ENCODE data around the gene AOPEP.
A peak's percentile ranks its signal among the peaks of the same experiment; 100 is the strongest.
"Not testable (repeated sequence)": the region's sequence is repeated elsewhere in the genome, so short reads cannot be mapped to it uniquely, and the experiment has no call there.

The AOPEP gene

GRCh38 chr9:94952565-94953373 is 226.3 kb downstream of the AOPEP start:
- FAIRE-seq, result no peak
- no peak for DNase-seq (ENCODE audit: insufficient read length, low spot score)
- TF ChIP-seq POLR2A (IDR thresholded peaks at IDR 0.05; ENCODE audit: low read depth, low read length), result no peak

- TF ChIP-seq POLR2A (IDR thresholded peaks at IDR 0.05; ENCODE audit: low read depth, low read length), result no peak
- no peak for FAIRE-seq
Observed at GRCh38 chr9:94956731-94957130, 230.2 kb downstream of the AOPEP start.

GRCh38 chr9:94960964-94961363 is 234.5 kb downstream of the AOPEP start:
- FAIRE-seq, result no peak
- TF ChIP-seq POLR2A (IDR thresholded peaks at IDR 0.05; ENCODE audit: low read depth, low read length), result no peak
- DNase-seq (ENCODE audit: insufficient read length, low spot score), result no peak

More at GRCh38 chr9:94956731-94957130, 230.2 kb downstream of the AOPEP start:
- no peak for DNase-seq (ENCODE audit: insufficient read length, low spot score)

GRCh38 chr9:94961870-94962269 is 235.4 kb downstream of the AOPEP start:
- FAIRE-seq (peak; percentile 86), DNase-seq (ENCODE audit: insufficient read length, low spot score) (no peak)
- no peak for TF ChIP-seq POLR2A (IDR thresholded peaks at IDR 0.05; ENCODE audit: low read depth, low read length)

GRCh38 chr9:94965631-94966030 is 239.1 kb downstream of the AOPEP start:
- not testable (repeated sequence) for FAIRE-seq; DNase-seq (ENCODE audit: insufficient read length, low spot score)

GRCh38 chr9:94966046-94966445 is 239.5 kb downstream of the AOPEP start:
- FAIRE-seq; DNase-seq (ENCODE audit: insufficient read length, low spot score): not testable (repeated sequence)

GRCh38 chr9:94967482-94967881 is 241.0 kb downstream of the AOPEP start:
- DNase-seq (ENCODE audit: insufficient read length, low spot score) (no peak), FAIRE-seq (no peak)
- no peak for TF ChIP-seq POLR2A (IDR thresholded peaks at IDR 0.05; ENCODE audit: low read depth, low read length)

GRCh38 chr9:94971378-94972131 is 245.1 kb downstream of the AOPEP start:
- no peak for FAIRE-seq
- no peak for DNase-seq (ENCODE audit: insufficient read length, low spot score)

GRCh38 chr9:94973451-94973941 is 247.0 kb downstream of the AOPEP start:
- no peak for TF ChIP-seq POLR2A (IDR thresholded peaks at IDR 0.05; ENCODE audit: low read depth, low read length)
- DNase-seq (ENCODE audit: insufficient read length, low spot score) (no peak), FAIRE-seq (no peak)

More at GRCh38 chr9:94971378-94972131, 245.1 kb downstream of the AOPEP start:
- no peak for TF ChIP-seq POLR2A (IDR thresholded peaks at IDR 0.05; ENCODE audit: low read depth, low read length)

GRCh38 chr9:94974154-94974879 is 247.8 kb downstream of the AOPEP start:
- FAIRE-seq, result no peak
- DNase-seq (ENCODE audit: insufficient read length, low spot score), result no peak
- no peak for TF ChIP-seq POLR2A (IDR thresholded peaks at IDR 0.05; ENCODE audit: low read depth, low read length)

- no peak for TF ChIP-seq POLR2A (IDR thresholded peaks at IDR 0.05; ENCODE audit: low read depth, low read length)
- FAIRE-seq, result no peak
Observed at GRCh38 chr9:94975480-94975879, 249.0 kb downstream of the AOPEP start.

GRCh38 chr9:94976077-94976476 is 249.6 kb downstream of the AOPEP start:
- no peak for TF ChIP-seq POLR2A (IDR thresholded peaks at IDR 0.05; ENCODE audit: low read depth, low read length)
- DNase-seq (ENCODE audit: insufficient read length, low spot score), result no peak
- FAIRE-seq, result no peak

More at GRCh38 chr9:94975480-94975879, 249.0 kb downstream of the AOPEP start:
- DNase-seq (ENCODE audit: insufficient read length, low spot score), result no peak

GRCh38 chr9:94977416-94977815 is 250.9 kb downstream of the AOPEP start:
- no peak for FAIRE-seq
- TF ChIP-seq POLR2A (IDR thresholded peaks at IDR 0.05; ENCODE audit: low read depth, low read length), result no peak
- no peak for DNase-seq (ENCODE audit: insufficient read length, low spot score)
